ENCODE measurements around the gene USP46.

Gene USP46

DNA sequence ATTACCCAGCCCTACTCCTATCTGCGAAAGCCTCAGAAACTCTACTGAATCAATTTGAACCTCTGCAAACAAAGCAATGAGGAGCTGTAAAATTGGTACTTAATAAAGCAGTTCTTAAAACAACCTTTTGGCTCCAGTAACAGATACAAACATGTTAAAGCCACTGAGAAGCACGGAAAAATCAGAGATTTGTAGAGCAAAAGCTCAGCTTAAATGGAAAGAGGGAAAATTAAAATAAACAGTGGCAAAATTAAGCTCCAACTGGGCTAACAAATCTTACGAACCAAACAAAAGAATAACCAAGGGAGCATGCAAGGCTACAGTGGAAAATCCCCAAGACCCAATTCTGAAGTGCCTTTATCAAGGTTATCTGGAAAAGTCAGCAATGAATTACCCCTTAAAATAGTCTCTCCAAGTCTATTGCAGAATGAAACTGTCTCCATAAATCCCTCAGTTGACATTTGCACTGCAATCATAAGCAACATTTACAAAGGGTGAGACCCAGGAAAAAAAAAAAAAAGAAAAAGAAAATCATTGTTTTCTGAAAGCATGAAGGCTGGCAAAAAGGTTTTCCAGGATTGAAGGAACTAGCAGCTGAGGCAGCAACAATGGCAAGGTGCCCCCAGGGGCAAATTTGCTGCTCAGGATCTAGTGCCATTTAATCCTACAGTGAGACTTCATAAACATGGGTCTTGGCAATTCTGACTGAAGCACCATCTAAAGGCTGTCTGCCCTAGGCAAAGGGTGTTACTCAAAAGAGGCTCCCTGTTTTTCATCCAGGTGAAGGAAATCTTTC is 40.1 kb downstream of the USP46 start:
- no peak for DNase-seq (ENCODE audit: low read depth)

DNA sequence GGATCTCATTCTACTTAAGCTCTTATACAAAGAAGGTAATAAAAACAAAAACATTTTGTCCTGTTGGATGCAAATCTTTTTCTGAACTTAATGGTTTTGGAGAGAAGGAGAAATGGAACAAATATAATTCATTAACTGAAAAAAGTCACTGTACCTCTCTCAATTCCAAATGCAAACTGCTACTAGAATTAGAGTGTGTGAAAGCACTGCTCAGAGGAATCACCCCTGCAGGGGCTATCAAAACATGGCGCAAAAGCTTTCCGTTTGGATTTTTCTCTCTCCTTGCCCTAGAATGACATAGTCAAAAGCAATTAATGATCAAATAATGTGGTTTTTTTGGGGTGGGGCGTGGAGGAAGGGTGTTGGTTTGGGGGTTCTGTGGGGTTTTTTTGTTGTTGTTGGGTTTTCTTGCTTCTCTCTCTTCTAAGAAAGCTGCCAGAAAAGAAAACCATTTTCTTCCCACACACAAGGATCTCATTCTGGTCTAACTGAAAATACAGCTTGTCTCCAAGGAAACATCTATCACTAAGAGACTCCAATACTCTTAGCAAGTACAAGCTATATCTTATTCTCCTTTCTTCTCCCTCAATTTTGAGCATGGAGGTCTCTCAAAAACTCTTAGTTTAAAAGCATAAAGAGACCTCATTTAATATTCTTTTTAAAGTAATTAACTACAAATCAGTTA is 41.6 kb downstream of the USP46 start:
- DNase-seq (ENCODE audit: low read depth), result no peak

DNA sequence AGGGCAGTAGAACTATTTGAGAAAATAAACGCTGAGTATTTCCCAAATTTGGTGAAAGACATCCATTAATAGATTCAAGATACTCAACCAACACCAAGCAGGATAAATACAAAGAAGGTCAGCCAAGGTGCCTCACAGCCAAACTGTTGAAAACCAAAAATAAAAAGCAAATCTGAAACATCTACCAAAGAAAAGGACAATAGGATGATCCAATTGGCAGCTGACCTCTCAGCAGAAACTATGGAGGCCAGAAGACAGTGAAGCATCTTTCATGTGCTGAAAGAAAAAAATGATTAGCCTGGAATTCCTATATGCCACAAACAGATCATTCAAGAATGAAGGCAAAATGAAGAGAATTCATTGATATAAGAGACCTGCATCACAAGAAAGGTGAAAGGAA is 44.9 kb downstream of the USP46 start:
- DNase-seq (ENCODE audit: low read depth), result no peak

DNA sequence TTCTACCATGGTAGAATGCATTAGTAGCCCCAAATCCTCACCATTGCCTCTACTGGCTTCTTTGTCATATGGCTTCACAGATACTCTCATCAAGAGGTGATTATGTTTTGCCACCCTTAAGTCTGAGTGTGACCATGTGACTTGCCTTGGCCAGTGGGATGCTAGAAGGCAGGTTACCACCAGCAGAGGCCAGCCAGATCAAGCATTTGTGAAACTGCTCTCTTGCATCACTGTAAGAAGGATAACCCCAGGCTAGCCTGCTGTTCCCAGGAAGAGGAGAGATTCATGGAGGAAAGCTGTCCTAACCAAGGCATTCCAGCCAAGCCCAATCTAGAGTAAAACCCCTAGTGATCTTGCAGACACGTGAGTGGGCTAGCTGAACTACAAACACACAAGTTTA is 46.8 kb downstream of the USP46 start:
- no peak for DNase-seq (ENCODE audit: low read depth)

DNA sequence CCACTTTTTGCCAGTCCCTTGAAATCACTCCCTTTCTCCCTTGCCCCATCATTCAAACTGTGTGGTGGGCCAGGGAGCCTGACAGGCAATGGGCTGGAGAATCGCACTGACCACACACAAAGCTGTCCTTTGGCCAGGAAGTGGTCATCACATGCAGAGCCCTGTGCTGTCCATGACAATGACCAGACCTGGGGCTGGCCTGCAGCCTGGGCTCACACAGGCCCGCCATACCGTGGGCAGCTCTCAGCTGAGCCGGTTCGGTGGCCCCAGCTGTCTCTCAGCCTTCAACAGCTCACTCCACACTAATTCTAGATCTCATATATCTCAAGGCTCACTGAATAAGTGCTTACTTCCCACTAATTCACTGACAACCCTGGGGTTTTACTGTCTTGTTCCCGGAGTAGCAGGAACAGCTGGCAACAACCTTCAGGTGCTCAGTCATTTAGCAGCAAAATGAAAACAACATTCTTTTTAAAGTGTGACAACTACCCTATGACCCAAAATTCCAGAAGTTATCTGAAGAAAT is 48.0 kb downstream of the USP46 start:
- DNase-seq (ENCODE audit: low read depth), result no peak

DNA sequence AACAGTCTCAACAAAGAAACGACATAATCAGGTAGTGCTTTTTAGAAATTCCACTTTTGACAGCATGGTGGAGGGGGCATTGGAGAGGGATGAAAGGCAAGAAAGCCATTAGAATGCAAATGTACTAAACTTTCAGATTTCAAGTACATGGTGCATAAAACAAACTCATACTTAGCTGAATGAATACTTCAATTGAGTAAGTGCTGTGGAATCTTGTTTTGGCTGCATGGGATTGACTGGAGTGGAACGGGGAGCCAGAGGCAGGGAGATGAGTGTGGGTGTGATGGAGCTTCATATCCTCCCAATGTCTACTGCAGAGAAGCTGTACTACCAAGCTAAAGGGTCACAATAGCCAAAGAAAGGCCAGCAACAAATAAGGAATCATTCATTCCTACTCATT is 52.4 kb downstream of the USP46 start:
- peak; percentile 49 for DNase-seq (ENCODE audit: low read depth)

DNA sequence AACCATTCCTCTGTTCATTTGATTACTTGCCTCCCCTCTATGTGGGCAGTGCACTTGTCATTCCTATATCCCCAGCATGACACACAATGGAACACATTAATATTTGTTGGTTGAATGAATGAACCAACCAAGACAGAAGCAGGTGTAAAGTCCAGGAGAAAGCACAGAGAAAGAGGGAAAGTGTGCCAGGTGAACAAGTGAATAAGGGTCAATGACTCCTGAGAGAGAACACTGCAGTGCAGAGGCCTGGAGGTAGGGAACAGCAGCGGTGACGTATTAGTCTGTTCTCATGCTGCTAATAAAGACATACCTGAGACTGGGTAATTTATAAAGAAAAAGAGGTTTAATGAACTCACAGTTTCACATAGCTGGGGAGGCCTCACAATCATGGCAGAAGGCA is 53.1 kb downstream of the USP46 start:
- no peak for DNase-seq (ENCODE audit: low read depth)

DNA sequence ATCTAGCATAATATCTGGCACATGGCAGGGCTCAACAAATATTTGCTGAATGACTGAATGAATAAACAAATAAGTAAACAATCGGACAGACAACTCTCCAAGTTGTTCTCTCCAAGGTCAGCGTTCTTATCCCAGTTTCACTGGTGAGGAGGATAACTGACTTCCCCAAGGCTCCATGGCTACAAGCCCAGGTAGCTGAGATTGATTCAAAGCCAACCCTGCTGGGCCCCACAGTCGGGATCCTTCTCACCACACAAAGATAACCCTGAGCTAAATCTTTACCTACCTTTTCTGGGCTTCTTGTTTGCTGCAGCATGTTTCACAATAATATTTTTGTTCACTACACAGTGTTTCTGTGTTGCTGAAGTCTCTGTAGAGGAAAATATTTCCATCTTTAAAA is 54.9 kb downstream of the USP46 start:
- DNase-seq (ENCODE audit: low read depth), result no peak

DNA sequence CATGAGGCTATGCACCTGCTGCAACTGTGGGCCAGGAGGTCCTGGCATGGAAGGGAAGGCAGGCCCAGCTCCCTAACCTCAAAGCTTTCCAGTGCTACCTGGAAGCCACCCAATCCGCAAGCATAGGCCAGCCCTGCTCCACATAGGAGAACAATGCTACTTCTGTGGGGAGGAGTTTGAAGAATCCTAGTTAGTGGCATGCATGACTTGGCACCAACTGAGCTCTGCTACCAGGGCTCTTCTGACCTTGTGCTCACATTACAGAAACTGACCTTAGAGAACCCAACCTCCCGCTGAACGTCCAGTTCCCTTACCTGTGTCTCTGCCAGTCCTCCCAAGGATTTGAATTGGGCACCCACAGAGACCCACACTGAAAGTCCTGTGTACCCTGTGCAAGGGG is 58.8 kb downstream of the USP46 start:
- DNase-seq (ENCODE audit: low read depth), result no peak

DNA sequence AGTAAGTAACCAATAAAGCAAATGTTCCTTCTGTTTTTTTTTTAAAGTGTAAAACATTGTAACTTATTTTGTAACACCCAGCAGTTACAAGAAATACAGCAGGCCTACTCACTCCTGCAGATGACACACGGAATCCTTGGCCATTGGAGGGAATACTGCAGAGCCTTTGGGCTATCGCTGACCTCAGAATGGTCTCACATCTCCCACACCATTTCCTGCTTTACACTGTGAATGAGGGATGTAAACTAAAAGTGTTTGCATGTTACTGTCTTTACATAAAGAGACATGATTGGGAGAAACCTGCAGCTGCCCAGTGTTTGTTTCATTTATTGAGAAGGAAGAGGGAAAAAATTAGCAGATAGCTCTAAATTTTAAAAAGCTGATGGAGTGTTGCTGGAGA is 64.1 kb downstream of the USP46 start:
- DNase-seq (ENCODE audit: low read depth), result peak; percentile 43

DNA sequence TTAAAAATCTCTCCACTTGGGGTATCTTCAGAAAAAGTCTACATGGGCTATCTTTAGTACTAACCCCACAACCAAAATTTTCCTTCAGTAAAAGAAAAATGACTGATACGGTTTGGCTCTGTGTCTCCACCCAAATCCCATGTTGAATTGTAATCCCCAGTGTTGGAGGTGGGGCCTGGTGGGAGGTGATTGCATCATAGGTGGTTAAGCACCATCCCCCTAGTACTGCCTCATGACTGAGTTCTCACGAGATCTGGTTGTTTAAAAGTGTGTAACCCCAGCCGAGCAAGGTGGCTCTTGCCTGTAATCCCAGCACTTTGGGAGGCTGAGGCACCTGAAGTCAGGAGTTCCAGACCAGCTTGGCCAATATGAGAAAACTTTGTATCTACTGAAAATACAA is 66.8 kb downstream of the USP46 start:
- DNase-seq (ENCODE audit: low read depth), result no peak

DNA sequence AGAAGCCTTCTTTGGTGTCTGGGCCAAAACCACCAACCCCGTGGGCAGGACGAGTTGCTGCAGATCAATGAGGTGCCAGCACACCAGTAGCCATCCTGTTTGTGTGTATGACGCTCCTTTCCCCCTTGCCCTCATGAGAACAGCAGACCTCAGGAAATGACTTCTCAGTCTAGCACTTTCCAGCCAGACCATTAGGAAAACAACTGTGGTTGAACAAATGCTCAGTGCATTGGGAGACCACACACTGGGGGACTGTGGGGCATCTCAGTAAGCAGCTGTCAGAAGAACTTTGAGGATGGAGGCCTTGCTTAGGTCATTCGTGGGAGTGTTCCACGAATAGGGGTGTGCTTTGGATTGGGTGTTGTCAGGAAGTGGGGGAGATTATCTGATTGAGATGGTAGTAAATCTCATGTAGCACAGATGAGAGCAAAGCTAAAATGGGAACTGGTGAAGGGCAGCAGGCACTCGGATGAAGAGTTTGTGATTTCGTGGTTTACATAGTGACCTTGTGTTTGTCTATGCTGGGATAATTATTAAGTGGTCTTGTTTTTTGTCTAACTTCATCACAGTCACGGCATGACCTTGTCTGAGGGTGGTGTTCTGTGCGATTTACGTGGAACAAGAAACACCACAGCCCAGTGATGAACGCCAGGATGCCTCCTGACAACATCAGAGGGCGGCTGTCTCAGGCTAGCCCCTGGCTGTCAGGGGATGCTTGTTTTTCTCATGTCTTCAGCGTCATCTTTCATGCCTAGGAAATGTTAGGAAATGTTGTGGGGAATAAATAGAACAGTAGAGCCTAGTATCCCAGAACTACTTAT is 70.1 kb downstream of the USP46 start:
- peak; percentile 96 for DNase-seq (ENCODE audit: low read depth)

DNA sequence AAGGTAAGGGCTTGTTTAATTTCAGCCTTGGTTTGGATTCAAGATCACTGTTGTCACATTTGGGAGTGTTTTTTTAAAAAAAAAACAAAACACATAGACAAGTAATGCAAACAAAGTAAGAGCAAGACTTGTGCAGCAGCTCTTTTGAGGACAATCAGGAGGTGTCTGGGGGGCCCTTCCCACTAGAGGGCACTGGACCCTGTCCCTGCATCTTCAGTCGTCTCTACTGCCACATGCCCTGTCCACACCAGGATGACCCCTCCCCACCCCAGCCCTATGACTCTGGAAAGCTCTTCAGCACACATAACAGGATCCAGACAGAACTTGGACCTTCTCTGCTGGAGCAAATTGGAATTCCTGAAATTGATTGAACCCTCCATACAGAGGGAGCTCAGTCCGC is 71.0 kb downstream of the USP46 start:
- DNase-seq (ENCODE audit: low read depth), result no peak

DNA sequence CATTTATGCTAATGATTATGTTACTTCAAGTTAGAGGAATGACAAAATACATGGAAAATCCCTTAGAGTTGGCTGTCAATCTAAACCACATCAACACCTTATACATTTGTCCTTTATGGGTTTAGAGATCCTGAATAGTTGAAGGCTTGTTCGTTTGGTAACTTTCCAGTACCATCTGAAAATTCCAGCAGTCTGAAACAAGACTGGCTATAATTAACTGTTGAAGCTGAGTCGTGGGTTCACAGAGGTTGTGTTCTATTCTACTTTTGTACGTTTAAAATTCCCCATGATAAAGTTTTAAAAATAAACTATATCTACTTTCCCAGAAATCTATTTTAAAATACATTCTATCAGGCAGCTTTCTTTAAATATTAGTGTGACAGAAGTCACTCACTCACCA is 73.0 kb downstream of the USP46 start:
- no peak for DNase-seq (ENCODE audit: low read depth)

DNA sequence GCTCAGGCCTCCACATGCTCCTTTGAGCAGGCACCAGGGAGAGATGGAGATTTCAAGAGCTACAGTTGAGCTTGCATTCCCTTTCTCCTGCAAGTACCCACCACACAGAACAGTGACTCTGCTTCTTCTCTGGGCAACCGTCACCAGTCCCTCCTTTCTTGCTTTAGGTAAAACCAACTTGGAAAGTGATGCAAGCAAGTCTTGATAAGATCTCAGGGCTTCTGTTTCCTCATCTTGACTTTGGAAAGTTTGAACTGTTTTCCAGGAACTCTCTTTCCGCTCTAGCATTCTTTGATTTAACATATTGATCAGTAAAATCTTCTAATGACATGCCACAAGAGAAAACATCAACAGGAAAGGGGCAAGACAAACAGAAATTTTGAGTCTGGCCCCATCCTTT is 73.7 kb downstream of the USP46 start:
- no peak for DNase-seq (ENCODE audit: low read depth)

DNA sequence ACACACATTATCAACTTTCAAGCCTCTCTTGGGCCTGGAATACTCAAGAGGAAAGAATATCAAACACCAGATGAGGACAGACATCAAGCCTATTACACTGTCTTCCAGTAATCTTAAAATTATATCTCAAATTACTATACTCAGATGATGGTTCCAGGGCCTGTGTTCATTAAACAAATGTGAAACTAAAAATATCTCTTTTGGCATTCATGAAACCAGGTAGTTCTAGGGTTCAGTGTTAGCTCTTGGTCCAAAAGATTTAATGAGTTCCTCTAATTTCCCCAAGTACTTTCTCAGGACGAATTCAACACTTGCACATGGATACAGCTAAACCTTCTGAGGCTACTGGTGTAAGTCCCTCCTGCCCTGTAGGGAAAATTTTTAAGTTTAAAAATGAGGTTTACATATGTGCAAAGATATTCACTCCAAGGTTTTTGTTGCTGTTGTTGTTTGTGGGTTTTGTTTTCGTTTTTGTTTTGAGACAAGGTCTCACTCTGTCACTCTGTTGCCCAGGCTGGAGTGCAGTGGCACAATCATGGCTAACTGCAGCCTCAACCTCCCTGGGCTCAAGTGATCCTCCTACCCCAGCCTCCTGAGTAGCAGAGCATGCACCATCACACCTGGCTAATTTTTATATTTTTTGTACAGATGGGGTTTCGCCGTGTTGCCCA is 79.4 kb downstream of the USP46 start:
- no peak for DNase-seq (ENCODE audit: low read depth)

DNA sequence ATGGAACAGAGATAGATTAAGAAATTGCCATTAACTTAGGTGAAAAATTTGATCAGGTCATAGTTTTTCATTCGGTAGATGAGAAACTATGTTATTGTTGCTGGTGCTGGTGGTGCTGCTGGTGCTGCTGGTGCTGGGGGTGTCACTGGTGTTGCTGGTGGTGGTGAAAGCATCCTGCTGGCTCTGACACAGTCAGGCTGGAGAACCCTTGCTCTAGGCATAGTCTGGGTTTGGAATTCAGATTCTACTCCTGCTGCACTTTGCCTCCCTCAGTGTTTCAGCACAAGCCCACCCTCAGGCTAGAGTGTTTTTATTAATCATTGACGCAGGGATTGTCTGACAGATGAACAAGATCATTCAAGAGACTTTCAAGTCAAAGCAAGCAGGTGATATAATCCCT is 80.2 kb downstream of the USP46 start:
- DNase-seq (ENCODE audit: low read depth), result no peak

DNA sequence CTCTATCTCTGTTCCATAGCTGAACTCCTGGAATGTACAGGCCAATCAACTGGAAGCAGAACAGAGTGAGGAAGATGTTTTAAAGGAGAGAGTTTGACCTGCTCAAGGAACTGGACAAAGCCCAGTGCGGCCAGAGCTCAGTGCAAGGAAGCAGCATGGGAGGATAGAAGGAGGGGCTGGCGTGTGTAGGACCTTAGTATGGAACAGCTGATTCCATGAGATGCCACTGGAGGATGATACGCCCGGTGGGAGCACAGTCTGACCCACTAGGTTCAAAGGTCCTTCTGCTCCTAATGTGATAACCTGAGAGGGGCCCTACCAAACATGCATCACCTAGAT is 81.5 kb downstream of the USP46 start:
- no peak for DNase-seq (ENCODE audit: low read depth)

DNA sequence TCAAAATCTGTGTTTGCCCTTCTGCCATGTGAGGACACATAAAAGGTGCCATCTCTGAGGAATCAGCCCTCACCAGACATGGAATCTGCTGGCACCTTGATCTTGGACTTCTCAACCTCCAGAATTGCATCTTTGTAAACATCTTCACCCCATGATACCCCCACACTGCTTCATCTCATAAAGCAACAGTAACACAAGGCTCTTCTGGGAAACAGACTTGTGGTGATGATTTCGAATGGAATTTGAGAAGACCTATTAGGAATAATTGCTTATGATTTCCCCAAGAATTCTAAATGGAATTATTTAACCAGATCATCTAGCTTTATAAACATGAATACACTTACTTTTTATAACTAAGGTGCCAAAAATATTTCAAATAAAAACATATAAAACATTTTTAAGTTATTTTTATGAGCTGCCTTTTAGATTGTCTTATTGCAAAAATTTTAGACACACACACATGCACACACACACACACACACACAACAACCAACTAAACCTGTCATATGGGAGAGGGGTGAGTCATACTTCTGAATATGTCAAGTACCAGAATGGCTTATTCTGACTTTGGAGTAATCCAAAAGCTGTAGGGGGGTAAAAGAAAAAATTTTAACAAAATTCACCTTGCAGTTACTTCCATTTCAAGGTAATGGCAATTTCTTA is 82.0 kb downstream of the USP46 start:
- DNase-seq (ENCODE audit: low read depth), result peak; percentile 72

DNA sequence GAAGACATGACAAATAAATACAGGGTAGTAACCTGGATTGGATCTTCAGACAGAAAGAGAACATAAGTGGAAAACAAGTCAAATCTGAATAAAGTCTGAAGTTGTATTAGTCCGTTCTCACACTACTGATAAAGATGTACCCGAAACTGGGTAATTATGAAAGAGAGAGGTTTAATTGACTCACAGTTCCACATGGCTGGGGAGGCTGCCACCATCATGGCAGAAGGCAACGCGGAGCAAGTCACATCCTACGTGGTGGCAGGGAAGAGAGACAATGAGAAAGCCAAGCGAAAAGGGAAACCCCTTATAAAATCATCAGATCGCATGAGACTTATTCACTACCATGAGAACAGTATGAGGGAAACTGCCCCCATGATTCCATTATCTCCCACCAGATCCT is 82.8 kb downstream of the USP46 start:
- no peak for DNase-seq (ENCODE audit: low read depth)

DNA sequence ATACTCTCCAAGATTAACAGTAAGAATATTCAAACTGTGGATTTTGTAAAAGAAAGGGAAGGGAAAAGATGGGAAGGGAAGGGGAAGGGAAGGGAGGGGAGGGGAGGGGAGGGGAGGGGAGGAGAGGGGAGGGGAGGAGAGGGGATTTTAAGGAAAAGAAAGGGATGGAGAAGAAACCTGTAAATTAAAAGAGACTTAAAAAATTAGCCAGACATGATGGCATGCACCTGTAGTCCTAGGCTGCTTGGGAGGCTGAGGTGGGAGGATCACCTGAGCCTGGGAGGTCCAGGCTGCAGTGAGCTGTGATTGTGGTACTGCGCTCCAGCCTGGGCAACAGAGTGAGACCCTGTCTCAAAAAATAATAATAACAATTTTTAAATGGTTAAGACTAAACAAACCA is 83.7 kb downstream of the USP46 start:
- no peak for DNase-seq (ENCODE audit: low read depth)

DNA sequence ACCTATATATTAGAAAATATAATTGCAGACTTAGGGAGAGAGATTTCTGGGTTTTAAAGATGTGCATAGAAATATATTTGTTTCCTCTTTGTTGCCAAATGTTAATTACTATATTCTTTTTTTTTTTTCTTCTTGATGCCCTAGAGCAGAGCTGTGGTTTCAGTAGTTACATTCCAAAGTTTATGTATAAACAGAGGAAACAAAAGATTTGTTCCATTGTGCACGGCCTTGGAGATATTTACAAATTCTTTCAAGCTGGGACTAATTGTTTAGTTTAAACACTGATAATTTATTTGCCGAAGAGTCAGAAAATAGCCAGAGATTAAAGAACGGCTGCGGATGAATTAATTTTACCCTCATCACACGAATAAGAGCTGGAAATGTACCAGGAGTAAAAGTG is 85.1 kb downstream of the USP46 start:
- DNase-seq (ENCODE audit: low read depth), result no peak
